IMR-90 (cell line): ENCODE measurements around the gene ZDHHC21. TPM values are rescaled to one million over a fixed set of nuclear protein-coding genes. Genes with fewer than 3 reads are reported as not detected.

Source experiments
- ATAC-seq: fragments of 200-7000 bp; cut with Tn5 transposase; 2 replicates; pipeline ENCODE4 v1.9.1; 2020; ENCODE audit warnings: low read depth, mild to moderate bottlenecking, moderate library complexity
- BruUV-seq: library from RNA; stranded (reverse); fragments of 400-500 nt; replicated peaks from 2 replicates; lab custom pipeline; 2021; lab: Mats Ljungman, UMichigan
- CTCF ChIA-PET: fragments of 300-600 bp; formaldehyde crosslinking; extraction: SDS; loops from one replicate; lab custom pipeline; 2021; ENCODE audit warnings: antibody characterized with exemption; lab: Yijun Ruan, JAX
- POLR2A ChIA-PET: fragments of 300-600 bp; sonication (Branson Sonifier 250); formaldehyde crosslinking; loops from one replicate; lab custom pipeline; 2022; ENCODE audit warnings: antibody characterized with exemption; ENCODE audit not compliant: unreplicated experiment; lab: Charles Lee
- DNase-seq: peaks from one replicate; pipeline ENCODE4 v3.0.0; 2013
- H2AFZ ChIP-seq: replicated peaks from 2 replicates; pipeline ENCODE3; 2013; ENCODE audit warnings: low read length, mild to moderate bottlenecking; ENCODE audit not compliant: poor library complexity
- H2AK5ac ChIP-seq: 2 replicates; pipeline ENCODE4 v1.6.1; 2013; ENCODE audit warnings: low read depth, low read length, inconsistent platforms
- H2AK9ac ChIP-seq: replicated peaks from 2 replicates; pipeline ENCODE3; 2013; ENCODE audit warnings: mild to moderate bottlenecking, low read depth, low read length, moderate library complexity; ENCODE audit not compliant: poor library complexity
- H2BK120ac ChIP-seq: 2 replicates; pipeline ENCODE4 v1.6.1; 2013; ENCODE audit warnings: low read depth, low read length, inconsistent platforms
- H2BK15ac ChIP-seq: 3 replicates; pipeline ENCODE4 v1.6.1; 2013; ENCODE audit warnings: low read depth, low read length, inconsistent platforms
- H2BK20ac ChIP-seq: 2 replicates; pipeline ENCODE4 v1.6.1; 2013; ENCODE audit warnings: low read depth, mild to moderate bottlenecking, inconsistent platforms, low read length, moderate library complexity
- H2BK5ac ChIP-seq: 2 replicates; pipeline ENCODE4 v1.6.1; 2013; ENCODE audit warnings: mild to moderate bottlenecking, low read depth, low read length, inconsistent platforms; ENCODE audit not compliant: poor library complexity, severe bottlenecking
- H3K14ac ChIP-seq: replicated peaks from 2 replicates; pipeline ENCODE4 v1.6.1; 2013; ENCODE audit warnings: low read depth, low read length, inconsistent platforms
- H3K18ac ChIP-seq: 2 replicates; pipeline ENCODE4 v1.6.1; 2013; ENCODE audit warnings: low read depth, low read length, control low read depth
- H3K23ac ChIP-seq: 2 replicates; pipeline ENCODE4 v1.6.1; 2013; ENCODE audit warnings: low read depth, low read length, inconsistent platforms
- H3K27ac ChIP-seq: 2 replicates; pipeline ENCODE4 v1.5.1; 2013; ENCODE audit warnings: mild to moderate bottlenecking, control low read depth, low read length; ENCODE audit not compliant: insufficient read depth
- H3K27me3 ChIP-seq: 2 replicates; pipeline ENCODE4 v1.6.1; 2013; ENCODE audit warnings: low read length; ENCODE audit not compliant: control insufficient read depth, insufficient read depth
- H3K36me3 ChIP-seq: 2 replicates; pipeline ENCODE4 v1.6.1; 2013; ENCODE audit warnings: low read length, mixed read lengths; ENCODE audit not compliant: control insufficient read depth, insufficient read depth
- H3K4ac ChIP-seq: 2 replicates; pipeline ENCODE4 v1.6.1; 2013; ENCODE audit warnings: low read depth, low read length, inconsistent platforms
- H3K4me1 ChIP-seq: 2 replicates; pipeline ENCODE4 v1.6.1; 2013; ENCODE audit warnings: low read length, mixed read lengths; ENCODE audit not compliant: control insufficient read depth, insufficient read depth
- H3K4me2 ChIP-seq: 2 replicates; pipeline ENCODE4 v1.6.1; 2013; ENCODE audit warnings: low read depth, mild to moderate bottlenecking, control low read depth, low read length, moderate library complexity
- H3K4me3 ChIP-seq: 2 replicates; pipeline ENCODE4 v1.5.1; 2013; ENCODE audit warnings: low read depth, mild to moderate bottlenecking, control low read depth, low read length, moderate library complexity; ENCODE audit not compliant: insufficient read depth
- H3K56ac ChIP-seq: 2 replicates; pipeline ENCODE4 v1.6.1; 2013; ENCODE audit warnings: low read length, inconsistent platforms; ENCODE audit not compliant: insufficient read depth; ENCODE audit errors: extremely low read depth
- H3K79me1 ChIP-seq, 2 experiments: 2 replicates each; pipeline ENCODE4 v1.6.1; 2013; ENCODE audit warnings: low read length in 2 of 2, inconsistent platforms in 1 of 2, low read depth in 1 of 2
- H3K9ac ChIP-seq: 2 replicates; pipeline ENCODE4 v1.6.1; 2013; ENCODE audit warnings: low read depth, low read length, control low read depth
- H3K9me1 ChIP-seq: 2 replicates; pipeline ENCODE4 v1.6.1; 2013; ENCODE audit warnings: low read length, inconsistent platforms; ENCODE audit not compliant: insufficient read depth
- H3K9me3 ChIP-seq: 2 replicates; pipeline ENCODE4 v1.6.1; 2013; ENCODE audit warnings: low read length; ENCODE audit not compliant: control insufficient read depth, insufficient read depth
- H4K20me1 ChIP-seq: 2 replicates; pipeline ENCODE4 v1.6.1; 2013; ENCODE audit warnings: low read length, inconsistent platforms; ENCODE audit not compliant: insufficient read depth
- H4K5ac ChIP-seq: 2 replicates; pipeline ENCODE4 v1.6.1; 2013; ENCODE audit warnings: mild to moderate bottlenecking, low read depth, low read length, control low read depth
- H4K8ac ChIP-seq, 2 experiments: 2 replicates each; pipeline ENCODE4 v1.6.1; 2013; ENCODE audit warnings: low read depth in 2 of 2, low read length in 2 of 2, control low read depth in 1 of 2, inconsistent platforms in 1 of 2
- H4K91ac ChIP-seq: 2 replicates; pipeline ENCODE4 v1.6.1; 2013; ENCODE audit warnings: low read depth, low read length, inconsistent platforms; ENCODE audit not compliant: insufficient read depth
- CTCF ChIP-seq: conservative IDR thresholded peaks from 2 replicates; pipeline ENCODE4 v1.5.1; 2012; ENCODE audit warnings: mild to moderate bottlenecking, low read depth, low read length, improper control_type of control experiment
- ELK1 ChIP-seq: fragments of 150-350 bp; IDR thresholded peaks from 2 replicates; pipeline ENCODE4 v1.6.1; 2016; ENCODE audit warnings: low read depth, mild to moderate bottlenecking, low read length, moderate library complexity, borderline replicate concordance
- FOS ChIP-seq: fragments of 150-350 bp; IDR thresholded peaks from 2 replicates; pipeline ENCODE4 v1.6.1; 2016; ENCODE audit warnings: low read depth, low read length
- MAFK ChIP-seq: IDR thresholded peaks from 2 replicates; pipeline ENCODE4 v1.6.1; 2012; ENCODE audit warnings: low read depth, low read length, improper control_type of control experiment
- NFE2L2 ChIP-seq: fragments of 150-350 bp; IDR thresholded peaks from 2 replicates; pipeline ENCODE4 v1.6.1; 2016; ENCODE audit warnings: low read depth, mild to moderate bottlenecking, low read length
- RCOR1 ChIP-seq: IDR thresholded peaks from 2 replicates; pipeline ENCODE4 v1.6.1; 2012; ENCODE audit warnings: mild to moderate bottlenecking, low read length, improper control_type of control experiment; ENCODE audit not compliant: insufficient replicate concordance
- SMC3 ChIP-seq: fragments of 150-350 bp; IDR thresholded peaks from 2 replicates; pipeline ENCODE4 v1.6.1; 2016; ENCODE audit warnings: low read depth, mild to moderate bottlenecking, antibody characterized with exemption, low read length, moderate library complexity
- WGBS, 2 experiments: methylation state at CpG; one replicate each; pipeline versions ENCODE4 v1.1.5 to v1.1.7; 2013; ENCODE audit warnings: missing lambda C conversion rate in 2 of 2; ENCODE audit not compliant: insufficient read length in 1 of 2; ENCODE audit errors: extremely low coverage in 2 of 2; 5-methylcytosine and 5-hydroxymethylcytosine counted together
- dilution Hi-C: fragments of 300-500 bp; cut with HindIII; formaldehyde crosslinking; loops from one replicate; pipeline ENCODE4 v1.14.3; 2018; ENCODE audit warnings: low sequenced_read_pairs; ENCODE audit not compliant: unreplicated experiment
- in situ Hi-C: fragments of 300-500 bp; cut with MboI; formaldehyde crosslinking; loops from 3 replicates; pipeline ENCODE4 v1.14.3; 2019; ENCODE audit warnings: low sequenced_read_pairs, inconsistent platforms, mixed read lengths
- intact Hi-C: fragments of 100-400 bp; cut with micrococcal nuclease; formaldehyde crosslinking; loops from 2 replicates; pipeline ENCODE4 v1.10.0; 2022
- polyA plus RNA-seq, 3 experiments: library from polyadenylated mRNA; depleted of rRNA; stranded (reverse); fragments of >200 nt; gene quantifications; 2 replicates each; pipeline ENCODE4 v1.2.3, GENCODE V29; 2012; ENCODE audit warnings: low replicate concordance in 1 of 3
- total RNA-seq: library from RNA; depleted of rRNA; stranded (reverse); fragments of >200 nt; gene quantifications from 2 replicates; pipeline ENCODE4 v1.2.3, GENCODE V29; 2012

The ZDHHC21 gene
- total and polyA plus RNA-seq, 2 of the 4 experiments (the other 2 are of a cell fraction), result 2.8 to 4.5 TPM

- no peak overlapping the region for H3K18ac ChIP-seq
- no peak overlapping the region for H2BK120ac ChIP-seq
- no peak overlapping the region for H3K9ac ChIP-seq
- DNase-seq, result no peak
- ATAC-seq, result no peak
- no peak overlapping the region for H3K14ac ChIP-seq
- H3K23ac ChIP-seq, result no peak overlapping the region
- no peak overlapping the region for H3K27ac ChIP-seq
- no peak overlapping the region for H2BK20ac ChIP-seq
- no peak overlapping the region for H4K91ac ChIP-seq
- H3K4me2 ChIP-seq, result no peak overlapping the region
- POLR2A ChIA-PET, result no interaction called here
- in situ Hi-C loops (no loop called here), intact Hi-C loops (no loop called here), dilution Hi-C loops (no loop called here)
- no peak overlapping the region for H2AK9ac ChIP-seq
- no TSS peak for BruUV-seq
- H3K4ac ChIP-seq, result no peak overlapping the region
- no peaks in the 10 kb centered on the region for H3K27me3 ChIP-seq
- H3K79me1 ChIP-seq, result peaks cover 6% of the 10 kb centered on the region in 2 experiments; a peak in 3 of 4 replicates
- no peak overlapping the region for H3K4me3 ChIP-seq
- H3K56ac ChIP-seq, result no peak overlapping the region
- no peak overlapping the region for H4K8ac ChIP-seq
- H4K5ac ChIP-seq, result no peak overlapping the region
- no peak overlapping the region for H2BK5ac ChIP-seq
- no peaks in the 10 kb centered on the region for H4K20me1 ChIP-seq
- no peaks in the 10 kb centered on the region for H3K9me1 ChIP-seq
- H2AK5ac ChIP-seq, result no peak overlapping the region
- H2BK15ac ChIP-seq, result no peak overlapping the region
- WGBS, 2 experiments, result 100% methylated on average over 2 of the region's 6 CpGs; no CpG with 5 or more reads in 1 of the 2 experiments
- TF ChIP-seq MAFK (peak; percentile 59), SMC3 (no peak), NFE2L2 (no peak), CTCF (no peak), ELK1 (no peak), FOS (no peak), RCOR1 (no peak)
- H3K9me3 ChIP-seq, result no peaks in the 10 kb centered on the region
- no peaks in the 10 kb centered on the region; the same call in 1 of the 2 replicates for H3K36me3 ChIP-seq
- CTCF ChIA-PET, result no interaction called here
- no peak overlapping the region for H2AFZ ChIP-seq
- no peaks in the 10 kb centered on the region for H3K4me1 ChIP-seq
Measured at GRCh38 chr9:14677872-14678271, 15.4 kb downstream of the ZDHHC21 start.
